Measurements from ENCODE around the gene ACTN4. TPM values are rescaled to one million over a fixed set of nuclear protein-coding genes. Genes with fewer than 3 reads are reported as not detected.
A peak's percentile ranks its signal among the peaks of the same experiment; 100 is the strongest.

Gene ACTN4
- total RNA-seq, 4 donors from 2014 or later, result 342 to 463 (median 382) TPM

- TF ChIP-seq POLR2A (IDR thresholded peaks at IDR 0.05) (no peak), CTCF (IDR thresholded peaks at IDR 0.05) (no peak), EP300 (IDR thresholded peaks at IDR 0.05) (no peak)
- DNase-seq (ENCODE audit: low spot score in 2 of 2), result no peak
- Histone ChIP-seq H3K27ac (peak overlapping the region; percentile 75 to 92 (median 87)), H3K36me3 (peaks cover 7 to 93% (median 35%) of the 10 kb centered on the region in 3 donors), H3K27me3 (no peaks in the 10 kb centered on the region), H3K9me3 (no peaks in the 10 kb centered on the region), H3K4me1 (peaks cover 9 to 93% (median 50%) of the 10 kb centered on the region in 4 donors), H3K4me3 (no peak overlapping the region)
- WGBS, 2 donors, result 68 to 72% methylated on average over 10 of the region's 10 CpGs
Measured at GRCh38 chr19:38722947-38723605, 75.6 kb downstream of the ACTN4 start.

GRCh38 chr19:38723606-38723965 lies 76.1 kb downstream of the ACTN4 start:
- Histone ChIP-seq H3K9me3 (no peaks in the 10 kb centered on the region), H3K4me3 (no peak overlapping the region), H3K4me1 (peaks cover 9 to 93% (median 49%) of the 10 kb centered on the region in 4 donors), H3K27ac (peak overlapping the region; percentile 75 to 92 (median 87)), H3K27me3 (no peaks in the 10 kb centered on the region), H3K36me3 (peaks cover 7 to 93% (median 35%) of the 10 kb centered on the region in 3 donors)
- WGBS, 2 donors, result 48 to 57% methylated on average over 9 to 10 of the region's 11 CpGs
- DNase-seq (ENCODE audit: low spot score in 2 of 2), result no peak
- TF ChIP-seq CTCF (IDR thresholded peaks at IDR 0.05), result no peak
- TF ChIP-seq EP300 (IDR thresholded peaks at IDR 0.05), result no peak
- no peak for TF ChIP-seq POLR2A (IDR thresholded peaks at IDR 0.05)

DNA sequence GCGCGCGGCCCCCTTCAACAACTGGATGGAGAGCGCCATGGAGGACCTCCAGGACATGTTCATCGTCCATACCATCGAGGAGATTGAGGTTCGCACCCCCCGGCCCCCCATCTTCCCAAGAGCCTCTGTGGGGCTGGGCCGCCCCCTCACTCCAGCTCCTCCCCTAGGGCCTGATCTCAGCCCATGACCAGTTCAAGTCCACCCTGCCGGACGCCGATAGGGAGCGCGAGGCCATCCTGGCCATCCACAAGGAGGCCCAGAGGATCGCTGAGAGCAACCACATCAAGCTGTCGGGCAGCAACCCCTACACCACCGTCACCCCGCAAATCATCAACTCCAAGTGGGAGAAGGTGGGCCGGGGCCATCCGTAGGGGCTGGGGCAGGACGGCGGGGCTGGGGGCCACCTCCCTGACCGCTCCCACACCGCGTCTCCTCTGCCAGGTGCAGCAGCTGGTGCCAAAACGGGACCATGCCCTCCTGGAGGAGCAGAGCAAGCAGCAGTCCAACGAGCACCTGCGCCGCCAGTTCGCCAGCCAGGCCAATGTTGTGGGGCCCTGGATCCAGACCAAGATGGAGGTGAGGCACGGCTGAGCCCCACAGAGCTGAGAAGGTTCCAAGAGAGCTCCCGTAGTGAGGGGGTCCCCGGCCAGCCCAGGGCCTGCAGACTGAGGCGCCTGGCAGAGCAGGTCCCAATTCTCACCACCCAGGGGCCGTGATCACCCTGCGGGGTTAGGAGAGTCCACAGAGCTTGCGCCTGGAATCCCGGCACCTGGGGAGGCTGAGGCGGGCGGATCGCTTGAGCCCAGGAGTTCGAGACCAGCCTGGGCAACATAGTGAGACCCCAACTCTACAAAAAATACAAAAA lies 76.8 kb downstream of the ACTN4 start:
- Histone ChIP-seq H3K4me1 (peaks cover 9 to 93% (median 44%) of the 10 kb centered on the region in 4 donors), H3K27me3 (no peaks in the 10 kb centered on the region), H3K27ac (peak overlapping the region; percentile 75 to 92 (median 87)), H3K9me3 (no peaks in the 10 kb centered on the region), H3K4me3 (no peak overlapping the region), H3K36me3 (peaks cover 7 to 93% (median 35%) of the 10 kb centered on the region in 3 donors)
- 85 to 88% methylated on average over 15 to 36 of the region's 42 CpGs for WGBS, 2 donors
- no peak for DNase-seq (ENCODE audit: low spot score in 2 of 2)
- TF ChIP-seq EP300 (IDR thresholded peaks at IDR 0.05) (no peak), POLR2A (IDR thresholded peaks at IDR 0.05) (no peak), CTCF (IDR thresholded peaks at IDR 0.05) (no peak)

DNA sequence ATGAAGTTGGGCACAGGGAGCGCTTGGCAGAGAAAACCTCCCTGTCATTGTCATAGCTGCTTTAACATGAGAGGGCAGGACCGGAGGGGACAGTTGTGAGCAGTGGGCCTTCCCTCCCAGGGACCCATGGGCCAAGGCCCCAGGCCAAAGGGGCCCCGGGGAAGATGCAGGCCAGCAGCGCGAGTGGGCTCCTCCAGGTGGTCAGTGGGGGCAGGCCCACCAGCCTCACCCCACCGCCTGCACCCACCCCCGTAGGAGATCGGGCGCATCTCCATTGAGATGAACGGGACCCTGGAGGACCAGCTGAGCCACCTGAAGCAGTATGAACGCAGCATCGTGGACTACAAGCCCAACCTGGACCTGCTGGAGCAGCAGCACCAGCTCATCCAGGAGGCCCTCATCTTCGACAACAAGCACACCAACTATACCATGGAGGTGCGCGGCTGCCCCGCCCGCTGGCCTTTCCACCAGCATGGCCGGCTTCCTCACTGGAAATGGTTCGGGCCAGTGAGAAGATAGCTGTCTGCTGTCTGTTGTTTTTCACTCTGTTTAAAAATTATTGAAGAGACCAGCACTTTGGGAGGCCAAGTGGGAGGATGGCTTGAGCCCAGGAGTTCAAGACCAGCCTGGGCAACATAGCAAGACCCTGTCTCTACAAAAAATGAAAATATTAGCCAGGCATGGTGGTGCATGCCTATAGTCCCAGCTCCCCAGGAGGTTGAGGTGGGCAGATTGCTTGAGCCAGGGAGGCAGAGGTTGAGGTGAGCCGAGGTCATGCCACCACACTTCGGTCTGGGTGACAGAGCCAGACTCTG lies 78.2 kb downstream of the ACTN4 start:
- DNase-seq (ENCODE audit: low spot score in 2 of 2), result no peak

More for the DNA sequence above, 78.2 kb downstream of the ACTN4 start:
- Histone ChIP-seq H3K4me3 (no peak overlapping the region), H3K27me3 (no peaks in the 10 kb centered on the region), H3K4me1 (peaks cover 9 to 90% (median 30%) of the 10 kb centered on the region in 4 donors), H3K9me3 (no peaks in the 10 kb centered on the region), H3K27ac (peak overlapping the region in 2 of 4 donors; percentile 26 to 66), H3K36me3 (peaks cover 7 to 96% (median 38%) of the 10 kb centered on the region in 3 donors)
- TF ChIP-seq EP300 (IDR thresholded peaks at IDR 0.05) (no peak), POLR2A (IDR thresholded peaks at IDR 0.05) (no peak), CTCF (IDR thresholded peaks at IDR 0.05) (no peak)
- WGBS, 2 donors, result 92 to 93% methylated on average over 17 to 20 of the region's 21 CpGs
